Measurements from ENCODE around the gene PRSS36. TPM values are rescaled to one million over a fixed set of nuclear protein-coding genes. Genes with fewer than 3 reads are reported as not detected.

Gene PRSS36
- total RNA-seq, 1 experiment from 2014 or later = 0.23 TPM

DNA sequence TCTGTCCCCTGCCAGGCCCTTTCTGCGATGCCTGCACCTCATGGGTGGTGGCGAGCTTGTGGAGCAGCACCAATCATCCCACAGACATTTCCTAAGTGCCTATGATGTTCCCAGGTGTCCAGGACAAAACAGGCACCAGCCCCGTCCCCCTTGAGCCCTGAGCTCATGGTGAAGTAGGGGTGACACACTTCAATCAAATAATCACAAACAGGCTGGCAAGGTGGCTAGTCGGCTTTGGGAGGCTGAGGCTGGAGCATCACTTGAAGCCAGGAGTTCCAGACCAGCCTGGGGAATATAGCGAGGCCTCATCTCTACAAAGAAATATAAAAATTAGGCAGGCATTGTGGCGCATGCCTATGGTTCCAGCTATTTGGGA, 13.6 kb downstream of the PRSS36 start:
- ChIA-PET CTCF (interaction anchor here (0.6 kb wide), 1 partner anchor 22 kb away, joined by 7 read pairs; no protein-coding TSS in a partner anchor), POLR2A (interaction anchor here (0.7 to 1.2 kb wide), 2 partner anchors 19 to 44 kb away, joined by 3 read pairs; partner anchors contain the start of gene KAT8)
- TF ChIP-seq SIN3A (IDR thresholded peaks at IDR 0.05; ENCODE audit: borderline replicate concordance, insufficient read depth, low read depth, low read length) (no peak), REST (IDR thresholded peaks at IDR 0.05; ENCODE audit: insufficient read depth in 1 of 2, low read depth in 2 of 2, low read length in 1 of 2) (no peak), POLR2AphosphoS5 (IDR thresholded peaks at IDR 0.05; ENCODE audit: low read depth, low read length) (no peak), TCF7L2 (IDR thresholded peaks at IDR 0.05; ENCODE audit: low read depth, low read length) (no peak)
- TF ChIP-seq, protein P1, sequence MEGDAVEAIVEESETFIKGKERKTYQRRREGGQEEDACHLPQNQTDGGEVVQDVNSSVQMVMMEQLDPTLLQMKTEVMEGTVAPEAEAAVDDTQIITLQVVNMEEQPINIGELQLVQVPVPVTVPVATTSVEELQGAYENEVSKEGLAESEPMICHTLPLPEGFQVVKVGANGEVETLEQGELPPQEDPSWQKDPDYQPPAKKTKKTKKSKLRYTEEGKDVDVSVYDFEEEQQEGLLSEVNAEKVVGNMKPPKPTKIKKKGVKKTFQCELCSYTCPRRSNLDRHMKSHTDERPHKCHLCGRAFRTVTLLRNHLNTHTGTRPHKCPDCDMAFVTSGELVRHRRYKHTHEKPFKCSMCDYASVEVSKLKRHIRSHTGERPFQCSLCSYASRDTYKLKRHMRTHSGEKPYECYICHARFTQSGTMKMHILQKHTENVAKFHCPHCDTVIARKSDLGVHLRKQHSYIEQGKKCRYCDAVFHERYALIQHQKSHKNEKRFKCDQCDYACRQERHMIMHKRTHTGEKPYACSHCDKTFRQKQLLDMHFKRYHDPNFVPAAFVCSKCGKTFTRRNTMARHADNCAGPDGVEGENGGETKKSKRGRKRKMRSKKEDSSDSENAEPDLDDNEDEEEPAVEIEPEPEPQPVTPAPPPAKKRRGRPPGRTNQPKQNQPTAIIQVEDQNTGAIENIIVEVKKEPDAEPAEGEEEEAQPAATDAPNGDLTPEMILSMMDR (IDR thresholded peaks at IDR 0.05) = no peak
- Histone ChIP-seq H3K9me3 (ENCODE audit: control insufficient read depth, insufficient read depth, low read depth, low read length) (no peaks in the 10 kb centered on the region), H3K4me1 (ENCODE audit: control insufficient read depth, insufficient read depth, low read length) (peaks cover 10% of the 10 kb centered on the region), H3K27me3 (ENCODE audit: control insufficient read depth, insufficient read depth, low read length) (no peaks in the 10 kb centered on the region), H3K27ac (ENCODE audit: low read length) (no peak overlapping the region), H3K36me3 (ENCODE audit: control insufficient read depth, insufficient read depth, low read length) (no peaks in the 10 kb centered on the region), H3K4me3 (ENCODE audit: low read depth in 2 of 2, low read length in 2 of 2) (no peak overlapping the region)
- ATAC-seq (no peak), DNase-seq (ENCODE audit: low read depth, low spot score) (no peak)
- BruUV-seq (replicated peaks) = no TSS peak
- intact Hi-C loops (cut with micrococcal nuclease; ENCODE audit: unreplicated experiment) (no loop called here), in situ Hi-C loops (cut with HindIII; ENCODE audit: low pct_unique_long_range_greater_than_20kb, low sequenced_read_pairs) (no loop called here)

DNA sequence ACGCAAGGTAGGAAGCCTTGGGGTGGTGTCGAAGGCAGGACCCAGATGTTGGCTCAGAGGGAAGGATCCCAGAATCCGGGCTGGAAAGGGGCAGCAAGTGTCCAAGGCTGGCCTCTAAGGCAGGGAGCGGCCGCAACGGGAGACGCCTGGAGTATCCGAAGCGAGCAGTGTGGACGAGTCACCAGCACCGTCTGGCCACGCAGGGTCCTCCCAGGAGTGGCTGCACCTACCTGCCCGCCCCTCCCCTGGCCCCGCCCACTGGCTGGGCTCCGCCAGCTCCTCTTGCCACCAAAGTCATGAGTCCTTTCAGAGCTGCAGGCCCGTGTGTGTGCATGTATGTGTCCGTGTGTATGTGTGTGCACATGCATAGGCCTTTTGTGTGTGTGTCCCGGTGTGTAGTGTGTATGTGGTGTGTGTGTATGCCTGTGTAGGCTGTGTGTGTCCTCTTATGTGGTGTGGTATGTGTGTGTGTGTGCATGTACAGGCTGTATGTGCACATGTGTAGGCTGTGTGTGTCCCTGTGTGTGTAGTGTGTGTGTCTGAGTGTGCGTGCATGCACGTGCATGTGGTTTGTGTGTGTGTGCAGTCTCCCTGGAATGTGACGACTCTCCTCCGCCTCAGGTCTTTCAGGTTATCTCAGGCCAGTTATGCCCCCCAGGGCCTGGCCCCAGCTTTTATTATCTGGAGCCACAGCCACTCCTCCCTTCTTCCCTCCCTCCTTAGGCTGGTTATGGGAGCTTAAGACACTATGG, 14.2 kb downstream of the PRSS36 start, which contains the start of gene PRSS8:
Gene PRSS8 (minus strand): TSS at position 193 of the 752 bp plus-strand sequence. CDS start 229 bp downstream, outside the sequence.
- POLR2A ChIA-PET = interaction anchor here (0.7 to 1.2 kb wide), 2 partner anchors 18 to 43 kb away, joined by 3 read pairs; partner anchors contain the start of gene KAT8
- no peak for ATAC-seq
- H3K27me3 ChIP-seq (ENCODE audit: control insufficient read depth, insufficient read depth, low read length) = no peaks in the 10 kb centered on the region
- in situ Hi-C loops (cut with HindIII; ENCODE audit: low pct_unique_long_range_greater_than_20kb, low sequenced_read_pairs) (no loop called here), intact Hi-C loops (cut with micrococcal nuclease; ENCODE audit: unreplicated experiment) (no loop called here)
- BruUV-seq (replicated peaks) = no TSS peak
- TF ChIP-seq, protein P1 (IDR thresholded peaks at IDR 0.05) = no peak
- no peak for TF ChIP-seq POLR2AphosphoS5 (IDR thresholded peaks at IDR 0.05; ENCODE audit: low read depth, low read length)
- TF ChIP-seq REST (IDR thresholded peaks at IDR 0.05; ENCODE audit: insufficient read depth in 1 of 2, low read depth in 2 of 2, low read length in 1 of 2) = no peak
- no peak for TF ChIP-seq SIN3A (IDR thresholded peaks at IDR 0.05; ENCODE audit: borderline replicate concordance, insufficient read depth, low read depth, low read length)
- no peak within 1 kb of the TSS for H3K27ac ChIP-seq (ENCODE audit: low read length)
- no peaks in the 10 kb centered on the region for H3K9me3 ChIP-seq (ENCODE audit: control insufficient read depth, insufficient read depth, low read depth, low read length)
- no peaks in the 10 kb centered on the region for H3K36me3 ChIP-seq (ENCODE audit: control insufficient read depth, insufficient read depth, low read length)
- CTCF ChIA-PET = interaction anchor here (0.6 kb wide), 2 partner anchors 23 to 360 kb away, joined by 3 to 7 read pairs; no protein-coding TSS in a partner anchor
- no peak for DNase-seq (ENCODE audit: low read depth, low spot score)
- no peak within 1 kb of the TSS for H3K4me3 ChIP-seq (ENCODE audit: low read depth in 2 of 2, low read length in 2 of 2)
- peaks cover 9% of the 10 kb centered on the region for H3K4me1 ChIP-seq (ENCODE audit: control insufficient read depth, insufficient read depth, low read length)
